Type B pancreatic cell (in vitro differentiated cells): ENCODE measurements around the gene HOOK2. TPM values are rescaled to one million over a fixed set of nuclear protein-coding genes. Genes with fewer than 3 reads are reported as not detected.
A peak's percentile ranks its signal among the peaks of the same experiment; 100 is the strongest.
"Not testable (repeated sequence)": the region's sequence is repeated elsewhere in the genome, so short reads cannot be mapped to it uniquely, and the experiment has no call there.

Source experiments
- DNase-seq: peaks from one replicate; pipeline ENCODE4 v3.0.0; 2021; ENCODE audit warnings: mixed read lengths; ENCODE audit not compliant: unreplicated experiment; ENCODE audit errors: extremely low spot score
- H3K27ac Mint-ChIP-seq: 2 replicates; pipeline ENCODE4 v1.8.0; 2021; ENCODE audit warnings: mild to moderate bottlenecking, mixed read lengths
- H3K27me3 Mint-ChIP-seq: 2 replicates; pipeline ENCODE4 v1.8.0; 2021; ENCODE audit warnings: mixed read lengths
- H3K36me3 Mint-ChIP-seq: 2 replicates; pipeline ENCODE4 v1.8.0; 2021; ENCODE audit warnings: mixed read lengths
- H3K4me1 Mint-ChIP-seq: one replicate; pipeline ENCODE4 v1.8.0; 2021; ENCODE audit warnings: mixed read lengths; ENCODE audit not compliant: unreplicated experiment
- H3K4me3 Mint-ChIP-seq: 2 replicates; pipeline ENCODE4 v1.8.0; 2021; ENCODE audit warnings: mild to moderate bottlenecking, mixed read lengths
- H3K9me3 Mint-ChIP-seq: 2 replicates; pipeline ENCODE4 v1.8.0; 2021; ENCODE audit warnings: mixed read lengths
- CTCF ChIP-seq: fragments of 200-600 bp; sonication (generic); conservative IDR thresholded peaks from 2 replicates; pipeline ENCODE4 v1.5.0; 2021; ENCODE audit warnings: antibody characterized with exemption, mild to moderate bottlenecking
- microRNA-seq: library from miRNA; unstranded; fragments of <30 nt; microRNA quantifications from one replicate; pipeline ENCODE4, GENCODE V29; 2020
- total RNA-seq: library from RNA; stranded (reverse); gene quantifications from 2 replicates; pipeline ENCODE4 v1.2.1, GENCODE V29; 2021; ENCODE audit warnings: low replicate concordance

The HOOK2 gene
- total RNA-seq, 1 donor from 2014 or later, result 50.1 TPM

DNA sequence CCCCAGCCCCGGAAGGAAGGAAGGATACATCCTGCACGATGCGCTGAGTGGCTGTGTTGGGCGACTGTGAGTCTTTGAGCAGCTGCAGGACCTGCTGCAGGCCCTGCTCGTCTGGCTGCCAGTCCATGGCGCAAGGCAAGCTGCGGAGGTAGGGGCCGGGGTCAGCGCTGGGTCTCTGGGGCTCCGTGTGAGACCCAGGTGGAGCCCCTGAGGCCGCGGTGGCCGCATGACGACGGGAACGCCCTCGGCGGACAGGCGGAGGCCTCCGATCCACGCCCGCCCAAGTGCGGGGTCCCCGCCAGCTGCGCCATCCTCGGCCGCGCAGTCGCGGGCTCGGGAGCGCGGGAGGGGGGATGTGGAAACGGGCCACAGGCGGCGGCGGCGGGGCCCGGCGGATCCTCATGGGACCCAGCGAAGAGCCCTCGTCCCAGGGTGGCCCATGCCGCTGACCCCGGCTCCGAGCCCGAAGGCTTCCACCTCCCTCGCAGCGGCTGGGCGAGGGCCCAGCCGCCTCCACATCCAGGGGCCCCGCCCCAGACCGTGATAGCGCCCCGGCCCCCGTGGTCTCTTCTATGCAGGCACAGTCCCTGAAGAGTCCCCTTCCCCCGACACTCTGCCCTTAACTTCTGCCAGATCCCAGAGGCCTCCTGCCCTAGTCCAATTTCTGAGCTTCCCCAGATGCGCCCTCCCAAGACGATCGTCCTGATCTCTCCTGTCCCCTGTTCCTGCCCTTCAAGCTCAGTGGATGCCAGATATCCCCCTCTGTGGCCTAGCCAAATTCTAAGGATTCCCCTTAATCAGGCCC lies 54.3 kb downstream of the HOOK2 start:
- Mint-ChIP-seq H3K9me3 (no peaks in the 10 kb centered on the region), H3K36me3 (peaks cover 9% of the 10 kb centered on the region), H3K27me3 (no peaks in the 10 kb centered on the region), H3K27ac (peak overlapping the region; percentile 95), H3K4me3 (peak overlapping the region; percentile 98), H3K4me1 (peaks cover 22% of the 10 kb centered on the region)
- TF ChIP-seq CTCF, result no peak
- DNase-seq, result no peak

- H3K36me3 Mint-ChIP-seq, result peaks cover 9% of the 10 kb centered on the region
- H3K27me3 Mint-ChIP-seq, result no peaks in the 10 kb centered on the region
- H3K4me3 Mint-ChIP-seq, result peak overlapping the region; percentile 88
- H3K4me1 Mint-ChIP-seq, result peaks cover 22% of the 10 kb centered on the region
- H3K27ac Mint-ChIP-seq, result peak overlapping the region; percentile 73
- no peaks in the 10 kb centered on the region for H3K9me3 Mint-ChIP-seq
- TF ChIP-seq CTCF, result no peak
- no peak for DNase-seq
Measured at GRCh38 chr19:12720296-12720695, 55.1 kb downstream of the HOOK2 start.

- no peak overlapping the region for H3K27ac Mint-ChIP-seq
- no peaks in the 10 kb centered on the region for H3K9me3 Mint-ChIP-seq
- H3K4me3 Mint-ChIP-seq, result no peak overlapping the region
- H3K36me3 Mint-ChIP-seq, result peaks cover 14% of the 10 kb centered on the region
- no peak for TF ChIP-seq CTCF
- H3K27me3 Mint-ChIP-seq, result no peaks in the 10 kb centered on the region
- no peak for DNase-seq
- peaks cover 9% of the 10 kb centered on the region for H3K4me1 Mint-ChIP-seq
Measured at GRCh38 chr19:12715929-12716328, 59.4 kb downstream of the HOOK2 start.

DNA sequence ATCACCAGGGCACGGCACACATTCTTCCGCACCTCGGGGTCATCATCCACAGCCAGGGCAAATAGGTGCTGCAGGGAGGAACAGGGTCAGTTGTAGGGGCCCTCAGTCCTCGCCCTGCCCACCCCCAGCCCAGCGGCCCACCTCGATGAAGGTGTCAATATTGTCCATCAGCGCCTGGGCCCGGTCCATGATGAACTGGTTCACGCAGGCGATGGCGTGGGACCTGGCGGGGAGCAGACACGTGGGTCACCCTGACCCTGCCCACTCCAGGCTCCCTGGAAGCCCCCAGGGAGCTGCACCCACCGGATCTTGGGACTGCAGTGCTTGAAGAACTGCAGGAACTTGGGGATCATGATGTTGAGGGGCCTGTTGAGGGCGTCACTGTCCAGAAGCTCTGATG lies 60.2 kb downstream of the HOOK2 start:
- no peak overlapping the region for H3K27ac Mint-ChIP-seq
- TF ChIP-seq CTCF, result no peak
- peaks cover 18% of the 10 kb centered on the region for H3K36me3 Mint-ChIP-seq
- H3K4me1 Mint-ChIP-seq, result peaks cover 4% of the 10 kb centered on the region
- H3K27me3 Mint-ChIP-seq, result no peaks in the 10 kb centered on the region
- no peaks in the 10 kb centered on the region for H3K9me3 Mint-ChIP-seq
- DNase-seq, result no peak
- H3K4me3 Mint-ChIP-seq, result no peak overlapping the region

GRCh38 chr19:12713304-12713703 lies 62.0 kb downstream of the HOOK2 start:
- not testable (repeated sequence) for H3K27ac Mint-ChIP-seq, H3K4me3 Mint-ChIP-seq, DNase-seq, H3K27me3 Mint-ChIP-seq, H3K4me1 Mint-ChIP-seq, H3K9me3 Mint-ChIP-seq
- H3K36me3 Mint-ChIP-seq, result peaks cover 18% of the 10 kb centered on the region

Small RNAs within 50 kb of the gene (microRNA-seq; reads per million reads assigned to microRNA genes)
- not detected for gene MIR5684

Other genes starting within 250 kb of the HOOK2 start
- 11.0 and 14.5 TPM in 2 replicates for gene ZNF564, start 224.1 kb downstream of the HOOK2 start, total RNA-seq
- 11.2 and 11.4 TPM in 2 replicates for gene ZNF490, start 164.7 kb downstream of the HOOK2 start, total RNA-seq
- gene ZNF791, start 164.6 kb downstream of the HOOK2 start, total RNA-seq, result 21.1 and 27.4 TPM in 2 replicates
- gene MAN2B1, start 108.8 kb downstream of the HOOK2 start, total RNA-seq, result 90.6 and 95.4 TPM in 2 replicates
- gene WDR83, start 108.7 kb downstream of the HOOK2 start, total RNA-seq, result 9.8 and 14.6 TPM in 2 replicates
- 71.2 and 79.4 TPM in 2 replicates for gene DHPS, start 93.7 kb downstream of the HOOK2 start, total RNA-seq
- gene GNG14, start 87.6 kb downstream of the HOOK2 start, total RNA-seq, result 0.85 TPM in 1 of 2 replicates, not detected in the other
- 15.4 and 17.0 TPM in 2 replicates for gene FBXW9, start 78.9 kb downstream of the HOOK2 start, total RNA-seq
- gene TNPO2, start 51.6 kb downstream of the HOOK2 start, total RNA-seq, result 78.6 and 99.7 TPM in 2 replicates
- gene TRIR, start 40.9 kb downstream of the HOOK2 start, total RNA-seq, result 164 and 173 TPM in 2 replicates
- 59.6 and 74.5 TPM in 2 replicates for gene GET3, start 38.1 kb downstream of the HOOK2 start, total RNA-seq
- gene BEST2, start 23.8 kb downstream of the HOOK2 start, total RNA-seq, result 0.14 TPM in 1 of 2 replicates, not detected in the other
- gene JUNB, start 15.9 kb upstream of the HOOK2 start, total RNA-seq, result 31.3 and 116 TPM in 2 replicates
- 416 and 497 TPM in 2 replicates for gene PRDX2, start 26.2 kb upstream of the HOOK2 start, total RNA-seq
- gene THSD8, start 26.5 kb upstream of the HOOK2 start, total RNA-seq, result 10.1 and 19.4 TPM in 2 replicates
- gene RNASEH2A, start 31.0 kb upstream of the HOOK2 start, total RNA-seq, result 13.7 and 37.2 TPM in 2 replicates
- gene RTBDN, start 59.0 kb upstream of the HOOK2 start, total RNA-seq, result not detected in 2 replicates
- 1.9 and 3.5 TPM in 2 replicates for gene MAST1, start 63.0 kb upstream of the HOOK2 start, total RNA-seq
- 17.9 and 24.6 TPM in 2 replicates for gene DNASE2, start 105.9 kb upstream of the HOOK2 start, total RNA-seq
- gene KLF1, start 111.6 kb upstream of the HOOK2 start, total RNA-seq, result not detected in 2 replicates
- gene GCDH, start 115.6 kb upstream of the HOOK2 start, total RNA-seq, result 29.7 and 46.8 TPM in 2 replicates
- gene SYCE2, start 143.7 kb upstream of the HOOK2 start, total RNA-seq, result 1.8 TPM in 1 of 2 replicates, not detected in the other
- 67.5 and 68.5 TPM in 2 replicates for gene FARSA, start 158.2 kb upstream of the HOOK2 start, total RNA-seq
- 1,188 and 1,294 TPM in 2 replicates for gene CALR, start 163.1 kb upstream of the HOOK2 start, total RNA-seq
- 77.1 and 82.3 TPM in 2 replicates for gene RAD23A, start 170.3 kb upstream of the HOOK2 start, total RNA-seq
- gene GADD45GIP1, start 181.7 kb upstream of the HOOK2 start, total RNA-seq, result 23.1 and 24.8 TPM in 2 replicates
- gene DAND5, start 194.0 kb upstream of the HOOK2 start, total RNA-seq, result not detected in 2 replicates
- 4.2 and 12.4 TPM in 2 replicates for gene NFIX, start 219.9 kb upstream of the HOOK2 start, total RNA-seq